HS-27A (cell line): ENCODE measurements around the gene PTMS.

Experiments used
- DNase-seq: peaks from one replicate; pipeline ENCODE4 v3.0.0-alpha.2; 2012; ENCODE audit warnings: low read depth, missing footprints

Gene PTMS

DNA sequence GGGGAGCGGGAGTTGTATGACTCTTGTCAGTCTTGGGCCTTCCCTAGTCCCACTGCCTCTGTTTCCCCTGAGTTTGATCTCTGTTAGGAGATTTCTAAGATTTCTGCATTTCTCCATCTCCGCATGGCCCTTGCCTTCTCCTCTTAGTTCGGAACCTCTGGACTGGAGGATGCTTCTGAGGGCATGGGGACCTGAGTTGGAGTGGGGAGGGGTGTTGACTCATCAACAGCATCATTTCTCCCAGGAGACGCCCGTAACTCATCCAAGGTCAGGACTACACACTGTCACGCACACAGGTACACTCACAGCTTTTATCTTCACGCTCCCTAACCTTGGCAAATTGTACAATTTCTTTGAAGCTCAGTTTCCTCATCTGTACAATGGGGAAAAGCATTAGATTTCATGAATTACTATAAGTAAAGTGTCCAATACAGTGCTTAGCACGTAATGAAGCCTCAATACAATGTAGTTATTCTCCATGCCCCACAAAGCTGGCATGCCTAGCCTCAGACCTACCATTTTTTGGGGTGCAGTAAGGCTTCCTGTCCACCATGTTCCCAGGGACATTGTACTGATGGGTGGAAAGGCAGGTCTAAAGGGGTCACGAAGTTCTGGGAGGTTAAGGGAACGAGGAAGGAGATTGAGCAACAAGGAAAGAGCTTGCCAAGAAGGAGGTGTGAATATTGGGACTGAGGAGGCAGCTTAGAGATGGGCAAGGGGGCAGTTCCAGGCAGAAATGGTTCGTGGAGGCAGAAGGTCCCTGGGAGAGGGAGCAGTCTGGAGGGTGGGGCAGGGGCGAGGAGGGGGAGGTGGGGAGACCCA is 5.6 kb downstream of the PTMS start:
- DNase-seq: no peak

DNA sequence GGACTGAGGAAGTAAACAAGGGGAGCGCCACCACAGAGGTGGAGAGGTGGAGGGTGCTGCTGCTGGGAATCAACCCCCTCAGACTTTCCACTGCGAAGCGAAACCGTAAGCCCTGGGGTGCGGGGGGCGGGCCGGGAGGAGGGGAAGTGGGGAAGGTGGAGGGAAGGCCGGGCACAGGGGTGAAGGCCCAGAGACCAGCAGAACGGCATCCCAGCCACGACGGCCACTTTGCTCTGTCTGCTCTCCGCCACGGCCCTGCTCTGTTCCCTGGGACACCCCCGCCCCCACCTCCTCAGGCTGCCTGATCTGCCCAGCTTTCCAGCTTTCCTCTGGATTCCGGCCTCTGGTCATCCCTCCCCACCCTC is 6.2 kb downstream of the PTMS start, which contains the start of gene LAG3:
LAG3 (plus strand) TSS at position 190 of the 365 bp plus-strand sequence. CDS start 333 bp downstream, outside the sequence.
- DNase-seq: no peak

DNA sequence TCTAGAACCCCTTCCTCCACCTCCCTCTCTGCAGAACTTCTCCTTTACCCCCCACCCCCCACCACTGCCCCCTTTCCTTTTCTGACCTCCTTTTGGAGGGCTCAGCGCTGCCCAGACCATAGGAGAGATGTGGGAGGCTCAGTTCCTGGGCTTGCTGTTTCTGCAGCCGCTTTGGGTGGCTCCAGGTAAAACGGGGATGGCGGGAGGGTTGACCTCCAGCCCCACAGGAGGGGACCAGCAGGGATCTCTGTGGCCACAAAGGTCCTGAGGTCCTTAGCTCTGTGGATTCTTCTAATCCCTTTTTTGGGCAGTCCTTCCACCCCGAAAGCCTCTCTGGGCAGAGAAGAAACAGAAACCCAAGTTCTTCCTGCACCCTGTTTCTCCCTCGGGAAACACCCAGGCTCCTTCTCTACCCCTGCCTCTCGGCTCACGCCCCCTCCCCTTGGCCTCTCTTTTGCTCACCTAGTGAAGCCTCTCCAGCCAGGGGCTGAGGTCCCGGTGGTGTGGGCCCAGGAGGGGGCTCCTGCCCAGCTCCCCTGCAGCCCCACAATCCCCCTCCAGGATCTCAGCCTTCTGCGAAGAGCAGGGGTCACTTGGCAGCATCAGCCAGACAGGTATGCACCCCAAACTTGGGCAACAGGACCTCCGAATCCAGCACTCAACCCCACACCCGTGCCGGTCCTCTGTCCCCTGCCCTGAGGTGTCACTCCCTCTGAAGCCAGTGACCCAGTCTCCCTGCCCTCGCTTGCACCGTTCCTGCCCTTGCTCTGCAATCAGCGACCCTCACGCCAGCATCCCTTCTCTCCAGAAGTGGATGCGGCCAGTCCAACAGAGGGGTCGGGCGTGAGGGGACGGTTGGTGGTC is 6.8 kb downstream of the PTMS start:
- DNase-seq: no peak

DNA sequence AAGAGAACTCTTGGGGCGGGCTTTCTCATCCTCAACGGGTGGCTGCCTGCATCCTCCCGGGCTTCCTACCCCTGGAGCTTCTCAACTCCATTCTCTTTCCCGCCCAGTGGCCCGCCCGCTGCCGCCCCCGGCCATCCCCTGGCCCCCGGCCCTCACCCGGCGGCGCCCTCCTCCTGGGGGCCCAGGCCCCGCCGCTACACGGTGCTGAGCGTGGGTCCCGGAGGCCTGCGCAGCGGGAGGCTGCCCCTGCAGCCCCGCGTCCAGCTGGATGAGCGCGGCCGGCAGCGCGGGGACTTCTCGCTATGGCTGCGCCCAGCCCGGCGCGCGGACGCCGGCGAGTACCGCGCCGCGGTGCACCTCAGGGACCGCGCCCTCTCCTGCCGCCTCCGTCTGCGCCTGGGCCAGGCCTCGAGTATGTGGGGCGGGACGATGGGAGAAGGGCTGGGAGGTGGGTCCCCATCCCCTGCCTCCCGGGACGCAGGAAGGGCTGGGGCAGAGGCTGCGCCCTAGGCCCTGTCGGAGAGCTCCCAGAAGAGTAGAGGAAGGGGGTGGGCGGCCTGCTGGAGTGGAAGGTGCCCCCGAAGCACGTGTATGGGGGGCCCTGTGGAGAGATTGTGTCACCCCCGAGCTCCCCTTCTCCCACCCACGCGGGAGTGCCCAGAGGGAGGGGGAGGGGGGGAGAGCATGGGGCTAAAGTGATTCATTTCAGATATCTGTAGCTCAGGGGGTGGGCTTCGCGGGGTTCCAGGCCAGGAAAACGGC is 7.6 kb downstream of the PTMS start:
- DNase-seq: no peak

DNA sequence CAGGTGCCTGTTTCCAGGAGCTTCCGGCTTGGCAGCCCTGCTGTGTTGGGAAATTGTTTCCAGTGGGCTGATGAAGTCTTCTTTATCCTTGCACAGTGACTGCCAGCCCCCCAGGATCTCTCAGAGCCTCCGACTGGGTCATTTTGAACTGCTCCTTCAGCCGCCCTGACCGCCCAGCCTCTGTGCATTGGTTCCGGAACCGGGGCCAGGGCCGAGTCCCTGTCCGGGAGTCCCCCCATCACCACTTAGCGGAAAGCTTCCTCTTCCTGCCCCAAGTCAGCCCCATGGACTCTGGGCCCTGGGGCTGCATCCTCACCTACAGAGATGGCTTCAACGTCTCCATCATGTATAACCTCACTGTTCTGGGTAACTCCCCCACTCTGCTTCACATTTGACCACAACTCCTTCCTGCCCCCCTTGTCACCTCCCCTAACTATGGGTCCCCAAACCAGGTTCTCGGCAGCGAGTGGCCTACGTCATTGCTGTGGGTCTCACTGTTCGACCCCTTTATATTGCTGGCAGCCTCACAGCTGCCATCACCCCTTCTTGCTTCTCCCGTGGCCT is 8.4 kb downstream of the PTMS start:
- no peak for DNase-seq

DNA sequence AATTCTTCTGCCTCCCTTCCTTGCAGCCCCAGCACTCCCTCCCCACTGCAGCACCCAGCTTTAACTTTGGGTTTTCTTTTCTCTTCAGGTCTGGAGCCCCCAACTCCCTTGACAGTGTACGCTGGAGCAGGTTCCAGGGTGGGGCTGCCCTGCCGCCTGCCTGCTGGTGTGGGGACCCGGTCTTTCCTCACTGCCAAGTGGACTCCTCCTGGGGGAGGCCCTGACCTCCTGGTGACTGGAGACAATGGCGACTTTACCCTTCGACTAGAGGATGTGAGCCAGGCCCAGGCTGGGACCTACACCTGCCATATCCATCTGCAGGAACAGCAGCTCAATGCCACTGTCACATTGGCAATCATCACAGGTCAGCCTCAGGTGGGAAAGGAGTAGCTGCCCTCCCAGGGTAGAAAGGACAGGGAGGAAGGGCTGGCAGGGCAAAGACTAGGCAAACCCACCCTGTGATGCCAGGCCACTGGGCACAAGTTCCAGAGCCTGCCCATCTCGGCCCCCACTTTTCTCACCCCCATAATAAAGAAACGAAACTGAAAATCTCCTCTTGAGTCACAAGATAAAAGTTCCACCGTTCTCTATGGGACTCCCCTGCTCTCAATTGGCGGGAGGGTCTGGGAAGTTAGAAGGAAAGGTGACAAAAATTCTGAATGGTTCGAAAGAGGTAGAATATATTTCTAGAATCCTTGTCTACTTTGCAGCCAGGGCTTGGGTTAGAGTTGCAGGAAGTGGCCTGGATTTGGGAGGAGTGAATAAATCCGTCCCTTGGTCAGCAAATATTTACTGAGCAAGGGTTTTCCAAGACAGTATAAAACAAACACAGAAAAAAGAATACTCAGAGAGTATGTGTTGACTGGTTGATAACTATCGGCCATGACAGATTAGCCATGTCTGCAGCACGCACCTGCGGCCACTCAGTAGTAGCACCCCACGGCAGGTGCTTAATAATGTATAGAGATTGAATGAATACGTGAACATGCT is 9.3 kb downstream of the PTMS start:
- DNase-seq: no peak

DNA sequence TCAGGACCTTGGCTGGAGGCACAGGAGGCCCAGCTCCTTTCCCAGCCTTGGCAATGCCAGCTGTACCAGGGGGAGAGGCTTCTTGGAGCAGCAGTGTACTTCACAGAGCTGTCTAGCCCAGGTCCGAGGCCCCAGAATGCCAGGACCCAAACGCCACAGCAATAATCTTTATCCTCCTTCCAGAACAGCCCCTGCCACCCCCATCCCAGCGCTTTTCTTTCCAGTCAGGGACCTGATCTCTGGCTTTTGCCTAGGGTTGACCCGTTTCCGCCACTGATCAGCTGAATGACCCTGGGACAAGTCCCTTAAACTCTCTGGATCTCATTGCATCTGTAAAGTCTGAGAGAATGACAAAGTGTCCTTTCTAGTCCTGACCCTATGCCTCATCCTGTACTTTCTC is 11.2 kb downstream of the PTMS start:
- no peak for DNase-seq

DNA sequence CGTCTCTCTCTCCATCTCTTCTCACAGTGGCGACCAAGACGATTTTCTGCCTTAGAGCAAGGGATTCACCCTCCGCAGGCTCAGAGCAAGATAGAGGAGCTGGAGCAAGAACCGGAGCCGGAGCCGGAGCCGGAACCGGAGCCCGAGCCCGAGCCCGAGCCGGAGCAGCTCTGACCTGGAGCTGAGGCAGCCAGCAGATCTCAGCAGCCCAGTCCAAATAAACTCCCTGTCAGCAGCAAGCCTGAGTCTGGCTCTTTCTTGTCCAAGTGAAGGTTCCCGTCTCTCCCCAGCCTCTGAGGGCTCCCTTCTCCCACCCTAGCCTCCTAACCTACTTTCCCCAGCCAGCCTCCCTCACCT is 12.0 kb downstream of the PTMS start:
- no peak for DNase-seq

DNA sequence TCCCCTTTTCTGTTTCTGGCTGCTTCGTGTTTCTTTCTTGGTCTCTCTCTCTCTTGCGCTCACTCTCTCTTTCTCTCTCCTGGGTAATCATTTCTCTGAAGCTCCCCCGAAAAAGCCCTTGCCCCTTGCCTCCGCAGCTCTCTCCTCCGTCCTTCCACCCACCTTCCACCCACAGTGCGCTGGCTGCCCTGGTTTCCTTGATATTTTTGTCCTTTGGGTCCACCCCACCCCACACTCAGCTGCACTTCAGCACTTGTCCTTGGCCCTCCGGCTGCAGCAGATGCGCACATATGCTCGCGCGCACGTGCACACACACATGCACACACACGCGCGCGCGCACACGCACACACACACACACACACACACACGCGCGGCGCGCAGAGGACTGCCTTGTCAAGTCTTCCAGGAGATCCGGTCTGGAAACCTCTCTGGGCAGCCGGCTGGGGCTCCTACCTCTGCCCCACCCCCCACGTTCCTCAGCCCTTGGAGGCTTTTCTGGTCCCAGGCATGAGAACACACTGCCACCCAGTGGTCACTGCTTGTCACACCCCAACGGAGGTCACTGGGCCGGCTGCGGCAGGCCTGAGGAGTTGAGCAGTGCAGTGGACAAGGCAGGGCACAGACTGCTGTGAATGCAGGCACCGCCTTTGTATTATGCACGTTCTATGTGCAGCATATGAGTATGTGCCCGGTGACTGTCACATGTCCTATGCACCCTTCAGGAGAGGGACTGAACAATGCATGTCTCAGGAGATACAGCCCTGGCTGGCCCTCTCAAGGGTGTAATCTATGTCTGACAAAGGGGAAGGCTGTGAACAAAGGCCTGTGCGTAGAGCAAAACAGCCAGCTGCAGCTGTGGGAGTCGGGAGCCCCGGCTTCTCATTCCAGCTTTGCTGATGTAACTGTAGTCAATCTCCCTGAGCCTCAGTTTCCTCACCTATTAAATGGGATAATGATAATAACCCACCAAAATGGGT is 12.7 kb downstream of the PTMS start:
- peak; percentile 75 for DNase-seq

DNA sequence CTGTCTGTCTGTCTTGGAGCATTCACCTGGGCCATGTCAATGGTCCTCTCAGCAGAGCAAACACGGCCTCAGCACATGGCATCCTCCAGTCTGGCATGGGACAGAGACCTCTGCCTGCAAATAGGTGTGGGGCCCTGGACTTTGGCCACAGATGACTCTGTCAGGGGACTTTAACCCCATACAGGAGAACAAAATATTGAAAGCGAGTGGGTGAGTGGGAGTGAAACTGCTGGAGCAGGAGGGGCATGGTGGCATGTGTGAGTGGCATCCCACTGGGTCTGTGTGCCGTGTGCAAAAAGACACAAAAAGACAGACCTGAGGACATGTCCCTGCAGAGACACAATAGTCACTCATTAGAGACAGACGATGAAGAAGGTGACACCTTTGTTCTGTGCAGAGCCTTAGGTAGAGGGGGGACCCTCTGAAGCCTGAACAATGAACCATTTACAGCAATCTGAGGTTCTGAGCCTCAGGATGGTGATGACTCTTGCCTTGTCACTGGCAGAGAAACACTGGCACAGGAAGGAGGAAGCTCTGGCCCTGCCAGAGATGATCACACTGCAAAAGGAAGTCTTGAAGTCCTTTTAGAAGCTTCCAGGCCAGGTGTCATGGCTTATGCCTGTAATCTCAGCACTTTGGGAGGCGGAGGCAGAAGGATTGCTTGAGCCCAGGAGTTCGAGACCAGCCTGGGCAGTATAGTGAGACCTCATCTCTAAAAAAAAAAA is 13.7 kb downstream of the PTMS start:
- no peak for DNase-seq

DNA sequence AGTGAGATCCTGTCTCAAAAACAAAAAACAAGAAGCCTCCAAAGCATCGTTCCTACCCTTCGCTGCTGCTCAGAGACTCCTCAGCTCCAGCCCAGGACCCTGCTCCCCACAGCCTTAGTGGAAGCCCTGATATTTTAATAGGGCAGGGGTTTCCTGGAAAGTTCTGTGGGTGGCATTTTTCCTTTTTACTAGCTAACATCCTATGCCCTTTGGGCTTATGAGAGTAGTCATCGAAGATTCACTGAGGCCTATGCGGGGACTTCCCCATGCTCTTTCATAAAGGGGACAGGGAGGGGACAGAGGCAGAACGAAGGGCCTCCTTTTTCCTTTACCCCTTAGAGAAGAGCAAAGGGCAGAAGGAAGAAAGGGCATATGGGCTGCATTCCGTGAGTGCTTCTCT is 14.4 kb downstream of the PTMS start:
- DNase-seq: no peak

DNA sequence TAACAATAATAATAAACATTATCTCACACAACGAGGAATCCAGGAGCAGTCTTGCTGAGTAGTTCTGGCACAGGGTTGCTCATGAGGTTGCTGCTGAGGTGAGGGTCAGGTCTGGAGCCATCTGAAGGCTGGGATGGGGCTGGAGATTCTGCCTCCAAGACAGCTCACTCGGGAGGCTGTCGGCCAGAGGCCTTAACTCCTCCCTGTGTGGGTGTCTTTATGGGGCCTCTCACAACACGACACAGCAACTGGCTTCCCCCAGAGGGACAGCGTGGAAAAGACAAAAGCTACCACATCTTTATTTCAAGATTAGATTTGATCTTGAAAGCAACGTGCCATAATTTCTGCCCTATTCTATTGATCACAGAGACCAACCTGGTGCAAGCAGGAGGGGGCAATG is 16.0 kb downstream of the PTMS start:
- DNase-seq: no peak

DNA sequence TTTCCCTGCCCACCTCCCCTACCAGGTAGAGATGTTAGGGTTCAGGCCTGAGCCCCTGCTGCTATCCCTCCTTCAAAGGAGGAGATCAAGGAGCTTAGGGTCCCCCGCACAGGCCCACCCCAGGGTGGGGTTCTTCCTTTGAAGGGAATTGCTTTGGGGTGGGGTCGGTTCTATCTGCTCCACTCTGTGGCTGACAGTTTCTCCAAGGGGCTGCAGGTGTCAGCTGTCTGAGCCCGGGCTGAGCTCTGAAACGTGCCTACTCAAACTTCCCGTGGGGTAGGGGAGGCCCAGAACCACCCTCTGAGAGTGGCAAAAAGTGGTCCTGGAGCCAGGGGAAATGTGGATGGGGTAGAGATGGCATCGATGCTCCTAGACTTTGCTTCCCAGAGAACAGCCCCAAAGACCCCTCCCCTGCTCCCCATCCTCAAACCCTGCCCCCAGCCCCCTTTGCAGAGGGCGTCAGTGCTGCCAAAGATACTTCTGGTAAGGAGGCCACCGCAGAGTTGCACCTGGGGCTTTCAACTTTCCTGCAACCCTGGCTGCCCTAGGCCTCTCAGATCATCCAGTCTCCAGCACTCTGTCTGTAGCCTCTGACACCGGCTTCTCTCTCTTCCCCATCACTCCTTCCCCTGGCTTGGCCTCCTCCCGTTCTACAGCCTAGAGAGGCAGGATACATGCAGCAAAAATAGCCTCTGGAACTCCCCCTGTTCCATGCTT is 16.8 kb downstream of the PTMS start:
- no peak for DNase-seq

DNA sequence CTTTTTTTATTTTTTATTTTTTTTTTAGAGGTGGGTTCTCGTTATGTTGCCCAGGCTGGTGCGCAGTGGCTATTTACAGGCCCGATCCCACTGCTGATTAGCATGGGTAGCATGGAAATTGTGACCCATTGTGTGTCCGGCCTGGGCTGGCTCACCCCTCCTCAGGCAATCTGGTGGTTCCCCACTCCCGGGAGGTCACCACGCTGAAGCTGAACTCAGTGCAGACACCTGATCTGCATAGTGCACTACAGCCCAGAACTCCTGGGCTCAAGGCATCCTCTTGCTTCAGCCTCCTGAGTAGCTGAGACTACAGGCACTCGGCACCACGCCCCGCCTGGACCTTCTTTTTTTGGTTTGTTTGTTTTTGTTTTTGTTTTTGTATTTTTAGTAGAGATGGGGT is 17.7 kb downstream of the PTMS start:
- DNase-seq: no peak

DNA sequence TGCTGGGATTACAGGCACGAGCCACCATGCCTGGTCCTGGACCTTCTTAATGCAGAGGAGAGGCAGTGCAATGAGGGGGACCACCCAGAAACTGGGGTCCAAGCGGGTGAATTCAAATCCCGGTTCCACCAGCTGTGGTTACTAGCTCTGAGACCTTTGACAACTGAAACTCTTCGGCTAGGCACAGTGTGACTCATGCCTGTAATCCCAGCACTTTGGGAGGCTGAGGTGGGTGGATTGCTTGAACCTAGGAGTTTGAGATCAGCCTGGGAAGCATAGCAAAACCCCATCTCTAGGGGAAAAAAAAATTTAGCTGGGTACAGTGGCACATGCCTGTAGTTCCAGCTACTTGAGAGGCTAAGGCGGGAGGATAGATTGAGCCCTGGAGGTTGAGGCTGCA is 18.1 kb downstream of the PTMS start:
- no peak for DNase-seq

DNA sequence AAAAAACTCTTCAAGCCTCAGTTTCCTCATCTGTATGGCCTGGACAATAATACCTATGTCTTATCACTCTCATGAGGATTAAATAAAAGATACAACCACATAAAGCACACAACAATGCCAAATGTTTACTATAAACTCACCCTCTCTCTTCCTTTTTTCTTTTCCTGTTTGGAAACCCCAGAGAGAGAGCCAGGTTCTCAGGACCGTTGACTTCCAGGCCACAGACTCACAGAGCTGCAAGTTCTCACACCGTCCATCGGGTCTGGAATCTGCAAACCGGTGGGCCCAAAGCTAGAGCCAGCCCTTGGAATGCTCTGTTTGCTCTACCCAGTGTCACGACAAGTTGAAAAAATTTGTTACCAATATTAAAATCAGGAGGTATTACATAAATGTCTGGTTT is 18.6 kb downstream of the PTMS start:
- no peak for DNase-seq

DNA sequence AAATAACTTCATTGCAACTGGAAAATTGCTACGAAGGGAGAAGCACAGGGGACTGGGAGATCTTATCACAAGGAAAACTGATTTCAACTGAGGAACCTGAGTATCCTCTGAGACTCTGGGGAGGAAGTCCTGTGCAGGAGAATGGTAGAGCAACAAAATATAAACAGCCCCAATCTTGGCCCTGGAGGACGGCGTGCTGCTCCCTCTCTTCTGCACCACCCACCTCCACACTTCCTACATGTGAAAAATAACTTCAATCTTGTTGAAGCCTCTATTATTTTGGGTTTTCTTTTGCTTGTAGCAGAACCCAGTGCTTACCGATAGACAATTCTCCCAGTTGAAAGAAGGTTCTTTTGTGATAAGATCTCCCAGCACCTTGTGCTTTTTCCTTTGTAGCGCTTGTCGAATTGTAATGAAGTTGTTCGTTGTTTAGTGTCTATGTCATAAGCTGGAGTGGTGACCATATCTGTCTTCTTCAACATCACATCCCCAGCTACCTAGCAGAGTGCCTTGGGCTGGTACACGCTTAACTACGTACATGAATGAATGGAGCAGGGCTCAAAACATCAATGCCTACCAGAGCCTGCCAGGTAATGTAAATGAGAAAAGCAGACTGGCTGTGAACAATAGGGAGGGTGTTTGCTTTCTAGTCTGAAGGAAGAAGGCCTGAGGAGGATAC is 20.4 kb downstream of the PTMS start:
- no peak for DNase-seq

DNA sequence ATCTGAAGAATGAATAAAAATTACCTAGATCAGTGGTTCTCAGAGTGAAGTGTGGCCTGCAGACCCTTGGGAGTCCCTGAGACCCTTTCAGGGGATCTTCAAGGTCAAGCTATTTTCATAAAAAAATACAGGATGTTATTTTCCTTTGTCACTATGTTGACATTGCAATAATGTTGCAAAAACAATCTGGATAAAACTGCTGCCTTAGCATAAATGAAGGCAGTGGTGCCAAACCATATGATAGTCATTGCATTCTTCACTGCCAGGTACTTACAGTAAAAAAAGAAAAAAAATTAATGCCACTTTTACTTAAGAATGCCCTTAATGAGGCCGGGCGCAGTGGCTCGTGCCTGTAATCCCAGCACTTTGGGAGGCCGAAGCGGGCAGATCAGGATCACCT is 21.1 kb downstream of the PTMS start:
- DNase-seq: no peak
